GM11168 (cell line): Measurements from ENCODE around the gene PALLD.
"Not testable (repeated sequence)": the region's sequence is repeated elsewhere in the genome, so short reads cannot be mapped to it uniquely, and the experiment has no call there.

ENCODE experiments used
- in situ Hi-C: fragments of 300-500 bp; cut with MboI; formaldehyde crosslinking; loops from one replicate; pipeline ENCODE4 v1.12.0; 2022; ENCODE audit warnings: low sequenced_read_pairs; ENCODE audit not compliant: unreplicated experiment

Gene PALLD

DNA sequence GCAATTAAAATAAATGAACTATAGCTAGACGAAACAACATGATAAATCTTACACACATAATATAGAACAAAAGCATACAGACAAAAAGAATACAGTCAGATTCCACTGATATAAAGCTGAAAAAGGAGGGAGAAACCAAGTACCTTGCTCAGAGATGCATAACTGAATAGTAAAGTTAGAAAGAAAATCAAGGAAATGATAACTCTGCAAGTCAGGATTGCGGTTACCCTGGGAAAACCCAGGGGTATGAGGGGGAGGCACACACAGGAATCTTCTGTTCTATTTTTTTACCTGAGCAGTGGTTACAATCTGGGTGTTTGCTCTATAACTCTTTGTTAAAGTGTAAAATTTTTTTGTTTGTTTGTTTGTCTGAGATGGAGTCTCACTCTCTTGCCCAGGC is 304.1 kb downstream of the PALLD start:
- in situ Hi-C loops = no loop called here

- in situ Hi-C loops = no loop called here
Observed at GRCh38 chr4:168802222-168802621, 305.4 kb downstream of the PALLD start.

DNA sequence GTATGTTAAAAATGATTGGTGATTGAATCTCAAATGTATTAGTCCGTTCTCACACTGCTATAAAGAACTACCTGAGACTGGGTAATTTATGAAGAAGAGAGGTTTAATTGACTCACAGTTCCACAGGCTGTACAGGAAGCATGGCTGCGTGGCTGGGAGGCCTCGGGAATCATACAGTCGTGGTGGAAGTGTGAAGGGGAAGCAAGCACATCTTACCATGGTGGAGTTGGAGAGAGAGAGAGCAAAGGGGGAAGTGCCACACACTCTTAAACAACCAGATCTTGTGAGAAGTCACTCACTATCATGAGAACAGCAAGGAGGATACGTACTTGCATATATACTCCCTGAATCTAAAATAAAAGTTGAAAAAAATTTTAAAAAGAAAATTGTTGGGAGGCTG is 306.2 kb downstream of the PALLD start:
- in situ Hi-C loops = not testable (repeated sequence)

DNA sequence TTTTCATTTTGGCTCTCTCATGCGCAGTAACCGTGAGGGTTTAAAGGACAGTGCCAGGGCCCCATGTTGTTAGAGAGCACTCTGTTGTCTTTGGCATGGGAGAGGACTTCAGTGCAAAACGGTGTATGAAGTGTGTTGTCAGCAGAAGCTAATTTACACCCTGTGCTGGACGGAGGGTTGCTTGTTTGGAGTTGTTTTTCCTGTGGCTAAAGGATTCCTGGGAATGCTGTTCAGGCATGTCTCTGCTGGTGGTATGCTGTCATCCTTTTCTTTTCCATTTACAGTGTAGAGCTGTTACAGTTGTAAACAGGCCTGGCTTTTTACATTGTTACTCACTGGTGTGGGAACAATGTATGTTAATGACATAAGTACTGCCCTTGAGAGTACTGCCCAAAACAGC is 306.9 kb downstream of the PALLD start:
- in situ Hi-C loops = no loop called here

- in situ Hi-C loops = no loop called here
Observed at GRCh38 chr4:168804146-168804545, 307.3 kb downstream of the PALLD start.

DNA sequence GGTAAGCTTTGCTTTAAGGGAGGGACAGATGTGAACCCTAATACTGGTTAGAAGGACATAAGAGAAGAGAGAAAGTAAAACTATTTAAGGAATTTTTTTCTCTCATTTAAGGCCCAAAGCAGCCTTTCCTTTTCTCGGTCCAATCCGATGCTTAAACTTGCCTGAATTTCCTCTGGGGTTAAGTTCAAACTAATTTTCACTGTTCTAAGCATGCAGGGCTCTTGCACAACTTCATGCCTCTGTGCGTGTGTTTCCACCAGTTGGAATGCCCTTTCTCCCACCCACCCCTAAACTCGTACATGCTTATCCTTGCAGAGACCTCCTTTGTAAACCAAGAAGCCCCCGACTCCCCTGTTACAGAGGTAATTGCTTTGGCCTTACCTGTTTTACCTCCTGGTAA is 308.5 kb downstream of the PALLD start:
- in situ Hi-C loops = no loop called here

- in situ Hi-C loops = not testable (repeated sequence)
Observed at GRCh38 chr4:168806247-168806646, 309.4 kb downstream of the PALLD start.

DNA sequence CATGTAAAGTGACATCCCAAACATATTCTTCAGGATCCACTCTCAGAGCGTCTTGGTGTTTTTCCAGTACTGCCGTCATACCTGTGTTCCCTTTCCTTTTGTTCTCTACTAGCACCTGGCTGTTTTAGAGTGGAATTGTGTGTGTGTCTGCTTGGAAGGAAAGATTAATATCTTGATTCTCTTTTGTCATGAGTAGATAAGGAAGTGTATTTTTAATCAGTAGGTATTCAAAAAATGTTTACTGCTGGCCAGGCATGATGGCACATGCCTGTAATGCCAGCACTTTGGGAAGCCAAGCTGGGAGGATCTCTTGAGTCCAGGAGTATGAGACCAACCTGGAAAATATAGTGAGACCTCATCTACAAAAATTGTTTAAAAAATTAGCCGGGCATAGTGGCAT is 314.4 kb downstream of the PALLD start:
- in situ Hi-C loops = no loop called here

GRCh38 chr4:168811786-168812651 is 315.2 kb downstream of the PALLD start:
- in situ Hi-C loops = no loop called here

GRCh38 chr4:168812806-168813205 is 316.0 kb downstream of the PALLD start:
- in situ Hi-C loops = no loop called here

DNA sequence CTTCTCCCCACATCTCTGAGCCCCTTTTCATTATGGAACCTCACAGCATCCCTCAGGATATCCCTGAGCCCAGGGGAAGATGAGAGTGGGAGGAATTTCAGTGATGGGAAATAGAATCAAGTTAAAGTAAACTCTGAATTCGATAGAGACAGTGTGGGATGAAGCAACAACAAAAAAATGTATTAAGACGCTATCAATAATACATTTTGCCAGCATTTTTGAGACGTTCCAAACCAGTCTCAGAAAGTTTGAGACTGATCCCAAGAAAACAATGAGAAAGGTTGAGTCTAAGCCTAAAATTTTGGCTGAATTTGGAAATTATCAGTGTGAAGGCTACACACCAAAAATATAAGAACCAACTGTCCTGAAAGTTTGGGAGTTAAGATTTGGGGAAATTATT is 317.0 kb downstream of the PALLD start:
- in situ Hi-C loops = no loop called here

GRCh38 chr4:168815379-168816345 is 318.8 kb downstream of the PALLD start:
- in situ Hi-C loops = no loop called here

- in situ Hi-C loops = no loop called here
Observed at GRCh38 chr4:168817370-168817769, 320.5 kb downstream of the PALLD start.

DNA sequence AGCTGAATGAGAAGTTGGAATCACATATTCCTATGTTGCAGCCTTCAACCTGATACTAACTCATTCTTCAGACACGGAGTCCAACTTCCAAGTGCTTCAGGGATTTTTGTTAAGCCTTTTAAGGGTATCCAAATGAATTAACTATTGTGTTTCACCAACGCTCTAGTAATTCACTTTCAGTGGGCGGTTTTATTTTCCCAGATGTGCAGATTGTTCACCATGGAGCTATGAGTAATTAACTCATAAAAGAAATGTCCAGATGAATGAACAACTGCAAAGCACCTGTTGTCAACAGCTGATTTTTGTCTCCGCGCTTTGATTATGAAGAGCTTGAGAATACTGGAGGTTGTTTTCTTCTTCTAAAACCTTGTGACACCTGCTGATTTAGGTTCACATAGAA is 325.6 kb downstream of the PALLD start:
- in situ Hi-C loops = no loop called here

DNA sequence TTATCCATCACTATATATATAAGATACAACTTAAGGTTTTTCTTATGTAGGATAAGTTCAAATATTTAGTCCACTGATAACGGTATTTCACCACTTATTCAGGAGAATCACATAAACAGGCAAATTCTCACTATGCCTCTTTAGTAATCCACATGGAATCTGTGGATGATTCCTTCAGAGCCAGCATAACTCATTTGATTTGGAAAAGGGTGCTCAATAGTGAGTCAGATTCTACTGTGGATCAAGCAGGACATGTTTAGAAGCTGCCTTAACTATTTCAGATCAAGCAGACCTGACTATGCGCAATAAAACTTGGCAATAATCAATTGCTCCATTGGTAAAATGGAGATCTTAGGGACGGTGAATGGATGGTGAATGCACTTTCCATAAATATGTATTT is 329.1 kb downstream of the PALLD start:
- in situ Hi-C loops = no loop called here

DNA sequence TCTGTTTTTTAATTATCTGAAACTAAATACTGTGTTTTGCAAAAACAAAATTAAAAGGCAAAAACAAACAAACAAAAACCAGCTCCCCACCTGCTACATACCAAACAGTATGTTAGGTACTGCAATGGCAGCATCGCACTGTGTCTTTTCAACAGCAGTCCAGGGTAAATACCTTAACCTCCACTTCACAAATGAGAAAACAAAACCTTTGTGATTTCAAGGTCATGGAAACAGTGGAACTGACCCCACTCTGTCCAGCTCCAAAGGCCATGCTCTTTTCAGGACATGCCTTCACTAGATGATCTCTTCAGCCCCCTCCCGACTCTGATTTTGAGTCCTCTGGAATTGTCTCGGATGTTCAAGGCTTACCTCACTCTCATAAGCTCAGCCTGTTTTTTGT is 329.8 kb downstream of the PALLD start:
- in situ Hi-C loops = no loop called here

DNA sequence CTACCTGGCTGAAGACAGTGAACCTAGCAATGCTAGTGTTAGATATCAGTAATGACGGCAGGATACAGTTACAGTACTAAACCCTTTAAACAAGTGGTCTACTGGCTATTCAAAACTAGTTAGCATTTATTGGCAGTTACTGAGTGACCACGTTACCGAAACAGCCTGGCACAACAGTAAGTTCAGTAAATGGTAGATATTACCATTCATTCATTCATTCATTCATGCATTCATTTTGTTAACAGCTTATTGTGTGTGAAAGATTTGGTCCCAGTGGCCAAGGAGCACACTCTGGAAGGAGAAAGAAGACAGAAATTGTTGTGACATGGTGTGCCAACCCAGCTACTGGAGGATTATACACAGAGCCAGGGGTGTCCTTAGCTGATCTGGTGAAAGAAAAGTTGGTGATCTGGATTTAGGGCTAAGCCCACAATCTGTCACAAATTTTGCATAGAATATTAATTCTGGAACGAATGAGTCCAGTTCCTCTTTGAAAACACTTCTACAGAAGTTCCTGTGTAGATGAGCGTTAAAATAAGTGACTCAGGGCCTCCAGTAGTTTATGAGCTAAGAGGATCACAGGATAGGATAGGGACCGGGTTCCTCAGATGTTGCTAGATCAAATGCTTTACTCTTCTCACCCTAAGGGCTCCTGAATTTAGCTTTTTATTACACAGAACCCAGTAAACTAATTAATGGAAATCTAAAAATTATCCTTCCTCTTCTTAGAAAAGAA is 334.1 kb downstream of the PALLD start:
- in situ Hi-C loops = no loop called here

GRCh38 chr4:168831585-168831918 is 334.7 kb downstream of the PALLD start:
- in situ Hi-C loops = no loop called here

GRCh38 chr4:168831919-168832762 is 335.3 kb downstream of the PALLD start:
- in situ Hi-C loops = no loop called here
